Loucy (cell line): ENCODE results near the gene OSBPL2.

Experiments
- EZH2phosphoT487 ChIP-seq: fragments of 200-600 bp; IDR thresholded peaks from 2 replicates; pipeline ENCODE4 v1.6.1; 2018; ENCODE audit warnings: antibody characterized with exemption, mild to moderate bottlenecking, moderate library complexity, borderline replicate concordance
- TF ChIP-seq, protein P1 (sequence below): fragments of 200-600 bp; sonication (generic); conservative IDR thresholded peaks from 2 replicates; pipeline ENCODE4 v1.5.1; 2014; ENCODE audit warnings: mild to moderate bottlenecking, antibody characterized with exemption, low read length

DNA sequence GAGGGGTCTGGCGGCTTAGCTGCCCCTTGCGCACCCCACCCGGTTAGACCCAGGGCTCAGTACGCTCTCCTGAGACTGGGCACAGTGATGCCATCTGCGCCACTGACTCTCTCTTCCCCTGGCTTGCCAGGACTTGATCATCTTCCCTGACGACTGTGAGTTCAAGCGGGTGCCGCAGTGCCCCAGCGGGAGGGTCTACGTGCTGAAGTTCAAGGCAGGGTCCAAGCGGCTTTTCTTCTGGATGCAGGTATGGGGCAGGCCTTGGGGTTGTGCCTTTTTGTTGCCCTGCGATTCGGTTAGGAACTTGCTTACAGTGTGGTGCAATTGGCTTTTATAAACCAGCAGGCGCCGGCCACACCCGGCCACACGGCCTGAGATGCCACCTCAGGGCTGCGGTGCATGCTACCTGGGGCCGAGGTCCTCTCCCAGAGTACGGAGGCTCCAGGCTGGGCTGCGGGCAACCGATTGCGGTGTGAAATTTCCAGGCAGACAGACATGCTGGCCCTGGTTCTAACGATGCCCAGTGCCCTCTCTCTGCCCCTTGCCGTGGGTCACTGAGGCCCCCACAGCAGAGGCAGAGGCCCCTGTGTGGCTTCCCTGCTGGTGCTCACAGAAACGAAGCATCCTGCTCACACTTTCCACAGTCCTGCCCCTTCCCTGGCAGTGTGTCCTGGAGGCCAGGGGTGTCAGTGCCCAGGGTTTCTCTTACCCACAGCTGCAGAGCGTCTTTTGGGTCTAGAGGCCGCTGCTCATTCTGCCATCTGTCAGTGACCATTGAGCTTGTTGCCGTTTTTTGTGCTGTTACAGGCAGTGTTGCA is 66.2 kb downstream of the OSBPL2 start:
- TF ChIP-seq, protein P1, sequence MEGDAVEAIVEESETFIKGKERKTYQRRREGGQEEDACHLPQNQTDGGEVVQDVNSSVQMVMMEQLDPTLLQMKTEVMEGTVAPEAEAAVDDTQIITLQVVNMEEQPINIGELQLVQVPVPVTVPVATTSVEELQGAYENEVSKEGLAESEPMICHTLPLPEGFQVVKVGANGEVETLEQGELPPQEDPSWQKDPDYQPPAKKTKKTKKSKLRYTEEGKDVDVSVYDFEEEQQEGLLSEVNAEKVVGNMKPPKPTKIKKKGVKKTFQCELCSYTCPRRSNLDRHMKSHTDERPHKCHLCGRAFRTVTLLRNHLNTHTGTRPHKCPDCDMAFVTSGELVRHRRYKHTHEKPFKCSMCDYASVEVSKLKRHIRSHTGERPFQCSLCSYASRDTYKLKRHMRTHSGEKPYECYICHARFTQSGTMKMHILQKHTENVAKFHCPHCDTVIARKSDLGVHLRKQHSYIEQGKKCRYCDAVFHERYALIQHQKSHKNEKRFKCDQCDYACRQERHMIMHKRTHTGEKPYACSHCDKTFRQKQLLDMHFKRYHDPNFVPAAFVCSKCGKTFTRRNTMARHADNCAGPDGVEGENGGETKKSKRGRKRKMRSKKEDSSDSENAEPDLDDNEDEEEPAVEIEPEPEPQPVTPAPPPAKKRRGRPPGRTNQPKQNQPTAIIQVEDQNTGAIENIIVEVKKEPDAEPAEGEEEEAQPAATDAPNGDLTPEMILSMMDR, result no peak
- TF ChIP-seq EZH2phosphoT487, result no peak
